Astrocyte of the cerebellum (primary cell): ENCODE results near the gene ARTN.

ENCODE experiments used
- DNase-seq: peaks from one replicate; pipeline ENCODE4 v3.0.0-alpha.2; 2011; ENCODE audit warnings: low read depth
- H3K4me3 ChIP-seq: 2 replicates; pipeline ENCODE4 v1.5.1; 2011; ENCODE audit warnings: mild to moderate bottlenecking, low read depth, low read length, moderate library complexity
- in situ Hi-C: cut with HindIII; loops from 2 replicates; pipeline ENCODE4 v1.10.0; 2017; ENCODE audit warnings: low sequenced_read_pairs
- TF ChIP-seq, protein P1 (sequence below): IDR thresholded peaks from 2 replicates; pipeline ENCODE4 v1.5.1; 2012; ENCODE audit warnings: low read length, low read depth, moderate library complexity, mild to moderate bottlenecking; ENCODE audit errors: missing control alignments

The ARTN gene

DNA sequence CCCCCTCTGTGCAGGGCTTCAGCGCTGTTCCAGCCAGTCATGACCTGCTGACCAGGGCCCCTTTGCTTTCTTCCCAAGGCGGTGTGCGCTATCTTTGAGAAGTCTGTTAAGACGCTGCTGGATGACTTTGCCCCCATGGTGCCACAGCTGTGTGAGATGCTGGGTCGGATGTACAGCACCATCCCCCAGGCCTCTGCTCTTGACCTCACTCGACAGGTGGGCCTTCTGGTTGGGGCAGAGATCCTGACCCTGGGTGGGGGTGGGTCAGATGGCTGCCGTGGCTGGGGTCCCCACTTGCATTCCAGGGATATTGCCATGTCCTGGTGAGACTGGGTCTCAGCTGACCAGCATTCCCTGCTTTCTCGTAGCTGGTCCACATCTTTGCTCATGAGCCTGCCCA, 27.2 kb downstream of the ARTN start:
- no peak for DNase-seq
- TF ChIP-seq, protein P1, sequence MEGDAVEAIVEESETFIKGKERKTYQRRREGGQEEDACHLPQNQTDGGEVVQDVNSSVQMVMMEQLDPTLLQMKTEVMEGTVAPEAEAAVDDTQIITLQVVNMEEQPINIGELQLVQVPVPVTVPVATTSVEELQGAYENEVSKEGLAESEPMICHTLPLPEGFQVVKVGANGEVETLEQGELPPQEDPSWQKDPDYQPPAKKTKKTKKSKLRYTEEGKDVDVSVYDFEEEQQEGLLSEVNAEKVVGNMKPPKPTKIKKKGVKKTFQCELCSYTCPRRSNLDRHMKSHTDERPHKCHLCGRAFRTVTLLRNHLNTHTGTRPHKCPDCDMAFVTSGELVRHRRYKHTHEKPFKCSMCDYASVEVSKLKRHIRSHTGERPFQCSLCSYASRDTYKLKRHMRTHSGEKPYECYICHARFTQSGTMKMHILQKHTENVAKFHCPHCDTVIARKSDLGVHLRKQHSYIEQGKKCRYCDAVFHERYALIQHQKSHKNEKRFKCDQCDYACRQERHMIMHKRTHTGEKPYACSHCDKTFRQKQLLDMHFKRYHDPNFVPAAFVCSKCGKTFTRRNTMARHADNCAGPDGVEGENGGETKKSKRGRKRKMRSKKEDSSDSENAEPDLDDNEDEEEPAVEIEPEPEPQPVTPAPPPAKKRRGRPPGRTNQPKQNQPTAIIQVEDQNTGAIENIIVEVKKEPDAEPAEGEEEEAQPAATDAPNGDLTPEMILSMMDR = no peak
- no peak overlapping the region for H3K4me3 ChIP-seq
- in situ Hi-C loops = no loop called here

DNA sequence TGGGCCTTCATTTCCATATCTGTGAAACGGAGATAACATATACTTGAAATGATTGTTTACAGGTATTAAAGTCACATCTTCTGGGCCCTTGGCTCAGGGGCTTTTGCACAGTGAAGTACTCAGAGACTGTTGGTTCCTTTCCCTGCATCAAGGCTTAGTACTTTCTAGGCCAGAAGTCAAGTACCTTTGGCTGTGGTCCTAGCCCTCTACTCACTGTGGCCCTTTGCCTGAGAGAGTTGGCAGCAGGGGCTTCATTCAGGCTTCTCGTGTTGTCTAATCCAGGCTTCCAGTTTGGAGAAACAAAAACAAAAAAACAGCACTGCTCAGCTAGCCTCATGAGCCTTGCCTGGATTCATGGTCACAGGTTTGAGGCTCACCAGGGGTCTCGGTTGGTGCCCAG, 28.1 kb downstream of the ARTN start:
- H3K4me3 ChIP-seq = no peak overlapping the region
- TF ChIP-seq, protein P1 = no peak
- in situ Hi-C loops = no loop called here
- no peak for DNase-seq

GRCh38 chr1:43962324-43962723, 28.7 kb downstream of the ARTN start:
- in situ Hi-C loops = no loop called here
- H3K4me3 ChIP-seq = no peak overlapping the region
- TF ChIP-seq, protein P1 = no peak
- DNase-seq = no peak

- no peak for DNase-seq
- TF ChIP-seq, protein P1 = no peak
- no peak overlapping the region for H3K4me3 ChIP-seq
- in situ Hi-C loops = no loop called here
Measured at GRCh38 chr1:43963006-43963405, 29.4 kb downstream of the ARTN start.

GRCh38 chr1:43963890-43964289, 30.3 kb downstream of the ARTN start:
- in situ Hi-C loops = no loop called here
- no peak for DNase-seq
- TF ChIP-seq, protein P1 = no peak
- H3K4me3 ChIP-seq = no peak overlapping the region

DNA sequence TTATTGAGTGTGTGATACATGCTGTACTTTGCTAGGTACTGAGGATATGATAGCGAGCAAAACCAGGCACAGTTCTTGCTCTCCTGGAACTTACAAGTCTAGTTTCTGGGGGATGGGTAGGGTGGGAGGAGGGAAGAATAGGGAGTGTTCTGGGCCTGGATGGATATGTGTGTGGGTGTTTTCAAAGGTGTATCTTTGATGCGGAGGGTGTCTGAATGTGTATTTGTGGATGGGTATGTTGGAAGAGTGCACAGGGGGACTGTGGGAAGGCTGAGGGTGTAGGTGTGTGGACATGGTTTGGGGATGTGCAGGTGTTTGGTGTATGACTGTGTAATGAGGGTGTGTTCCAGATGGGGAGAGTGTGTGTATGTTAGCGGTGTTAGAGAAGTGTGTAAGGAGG, 31.7 kb downstream of the ARTN start:
- DNase-seq = no peak
- no peak overlapping the region for H3K4me3 ChIP-seq
- TF ChIP-seq, protein P1 = no peak
- in situ Hi-C loops = no loop called here
